Activated T-helper 1 cell treated with anti-CD3 and anti-CD28 coated beads, Interleukin-12 subunit alpha, Interleukin-12 subunit beta, Interleukin-2, Interleukin-4 antibody, amounts not matched to agents 30 ng/mL and 10 ng/mL and 1 ng/mL, durations not matched to agents 14 hours and 24 hours and 36 hours (primary cell): ENCODE results near the gene CCDC187. TPM values are rescaled to one million over a fixed set of nuclear protein-coding genes. Genes with fewer than 3 reads are reported as not detected.
"Not testable (repeated sequence)": the region's sequence is repeated elsewhere in the genome, so short reads cannot be mapped to it uniquely, and the experiment has no call there.

Source experiments
- DNase-seq: peaks from one replicate; pipeline ENCODE4 v3.0.0; 2021; ENCODE audit warnings: low spot score
- H3K27ac Mint-ChIP-seq: one replicate; pipeline ENCODE4 v1.8.0; 2021; ENCODE audit warnings: mild to moderate bottlenecking, mixed read lengths
- H3K27me3 Mint-ChIP-seq: one replicate; pipeline ENCODE4 v1.8.0; 2022; ENCODE audit warnings: mild to moderate bottlenecking, moderate library complexity, mixed read lengths; ENCODE audit not compliant: insufficient read depth
- H3K36me3 Mint-ChIP-seq: one replicate; pipeline ENCODE4 v1.8.0; 2021; ENCODE audit warnings: low read depth, mixed read lengths
- H3K4me1 Mint-ChIP-seq: one replicate; pipeline ENCODE4 v1.8.0; 2021; ENCODE audit warnings: low read depth, mixed read lengths
- H3K4me3 Mint-ChIP-seq: one replicate; pipeline ENCODE4 v1.8.0; 2021; ENCODE audit warnings: mild to moderate bottlenecking, moderate library complexity, mixed read lengths
- H3K9me3 Mint-ChIP-seq: one replicate; pipeline ENCODE4 v1.8.0; 2021; ENCODE audit warnings: mixed read lengths
- intact Hi-C: fragments of 100-400 bp; cut with micrococcal nuclease; formaldehyde crosslinking; loops from one replicate; pipeline ENCODE4 v1.15.1; 2024
- total RNA-seq: library from RNA; stranded (reverse); gene quantifications from 2 replicates; pipeline ENCODE4 v1.2.3, GENCODE V29; 2022

The CCDC187 gene
- total RNA-seq, 1 donor from 2014 or later = not detected

- Mint-ChIP-seq H3K9me3 (no peaks in the 10 kb centered on the region), H3K4me3 (peak overlapping the region; percentile 61), H3K27ac (no peak overlapping the region), H3K36me3 (no peaks in the 10 kb centered on the region), H3K4me1 (no peaks in the 10 kb centered on the region), H3K27me3 (no peaks in the 10 kb centered on the region)
- intact Hi-C loops = no loop called here
- no peak for DNase-seq
Measured at GRCh38 chr9:136328011-136328621, 24.2 kb upstream of the CCDC187 start.

GRCh38 chr9:136327304-136327974, 23.5 kb upstream of the CCDC187 start, which contains the start of gene GPSM1:
Gene GPSM1 (plus strand): TSS chr9:136327539. CDS start chr9:136327696, 157 bp downstream.
- peak; percentile 38 for DNase-seq
- intact Hi-C loops = no loop called here
- H3K9me3 Mint-ChIP-seq = no peaks in the 10 kb centered on the region
- no peaks in the 10 kb centered on the region for H3K36me3 Mint-ChIP-seq
- H3K4me3 Mint-ChIP-seq = peak within 1 kb of the TSS; percentile 61
- no peak within 1 kb of the TSS for H3K27ac Mint-ChIP-seq
- H3K4me1 Mint-ChIP-seq = no peaks in the 10 kb centered on the region
- peaks cover 1% of the 10 kb centered on the region for H3K27me3 Mint-ChIP-seq

- H3K27me3 Mint-ChIP-seq = peaks cover 3% of the 10 kb centered on the region
- no peaks in the 10 kb centered on the region for H3K4me1 Mint-ChIP-seq
- no peaks in the 10 kb centered on the region for H3K36me3 Mint-ChIP-seq
- intact Hi-C loops = no loop called here
- no peak overlapping the region for H3K27ac Mint-ChIP-seq
- DNase-seq = no peak
- H3K9me3 Mint-ChIP-seq = no peaks in the 10 kb centered on the region
- peak overlapping the region; percentile 61 for H3K4me3 Mint-ChIP-seq
Measured at GRCh38 chr9:136326761-136327303, 22.9 kb upstream of the CCDC187 start.

- Mint-ChIP-seq H3K9me3 (no peaks in the 10 kb centered on the region), H3K4me1 (no peaks in the 10 kb centered on the region), H3K36me3 (no peaks in the 10 kb centered on the region), H3K27ac (no peak overlapping the region), H3K27me3 (peaks cover 3% of the 10 kb centered on the region), H3K4me3 (no peak overlapping the region)
- DNase-seq = no peak
- intact Hi-C loops = no loop called here
Measured at GRCh38 chr9:136326061-136326760, 22.3 kb upstream of the CCDC187 start.

- Mint-ChIP-seq H3K36me3 (no peaks in the 10 kb centered on the region), H3K4me3 (no peak overlapping the region), H3K9me3 (no peaks in the 10 kb centered on the region), H3K27me3 (peaks cover 7% of the 10 kb centered on the region), H3K27ac (no peak overlapping the region), H3K4me1 (no peaks in the 10 kb centered on the region)
- no peak for DNase-seq
- intact Hi-C loops = no loop called here
Measured at GRCh38 chr9:136325358-136325757, 21.5 kb upstream of the CCDC187 start.

- DNase-seq = no peak
- Mint-ChIP-seq H3K9me3 (no peaks in the 10 kb centered on the region), H3K27ac (no peak overlapping the region), H3K4me1 (no peaks in the 10 kb centered on the region), H3K4me3 (no peak overlapping the region), H3K27me3 (peaks cover 7% of the 10 kb centered on the region), H3K36me3 (no peaks in the 10 kb centered on the region)
- intact Hi-C loops = no loop called here
Measured at GRCh38 chr9:136324501-136325300, 20.8 kb upstream of the CCDC187 start.

GRCh38 chr9:136323371-136323789, 19.5 kb upstream of the CCDC187 start:
- no peaks in the 10 kb centered on the region for H3K4me1 Mint-ChIP-seq
- intact Hi-C loops = no loop called here
- no peak overlapping the region for H3K4me3 Mint-ChIP-seq
- H3K36me3 Mint-ChIP-seq = no peaks in the 10 kb centered on the region
- no peak for DNase-seq
- no peaks in the 10 kb centered on the region for H3K9me3 Mint-ChIP-seq
- no peak overlapping the region for H3K27ac Mint-ChIP-seq
- peaks cover 7% of the 10 kb centered on the region for H3K27me3 Mint-ChIP-seq

- intact Hi-C loops = no loop called here
- H3K27me3 Mint-ChIP-seq = peaks cover 7% of the 10 kb centered on the region
- no peak for DNase-seq
- H3K9me3 Mint-ChIP-seq = no peaks in the 10 kb centered on the region
- H3K36me3 Mint-ChIP-seq = no peaks in the 10 kb centered on the region
- H3K4me3 Mint-ChIP-seq = no peak overlapping the region
- no peaks in the 10 kb centered on the region for H3K4me1 Mint-ChIP-seq
- H3K27ac Mint-ChIP-seq = no peak overlapping the region
Measured at GRCh38 chr9:136322756-136323330, 18.9 kb upstream of the CCDC187 start.

- Mint-ChIP-seq H3K4me1 (no peaks in the 10 kb centered on the region), H3K27ac (no peak overlapping the region), H3K36me3 (no peaks in the 10 kb centered on the region), H3K27me3 (peaks cover 9% of the 10 kb centered on the region), H3K4me3 (no peak overlapping the region), H3K9me3 (no peaks in the 10 kb centered on the region)
- intact Hi-C loops = no loop called here
- DNase-seq = no peak
Measured at GRCh38 chr9:136321561-136321960, 17.7 kb upstream of the CCDC187 start.

GRCh38 chr9:136320972-136321371, 17.1 kb upstream of the CCDC187 start:
- DNase-seq, H3K36me3 Mint-ChIP-seq, H3K4me1 Mint-ChIP-seq, H3K4me3 Mint-ChIP-seq, H3K27ac Mint-ChIP-seq, H3K9me3 Mint-ChIP-seq, H3K27me3 Mint-ChIP-seq, intact Hi-C loops: not testable (repeated sequence)

GRCh38 chr9:136319955-136320354, 16.1 kb upstream of the CCDC187 start:
- H3K4me3 Mint-ChIP-seq, H3K27ac Mint-ChIP-seq, DNase-seq, H3K36me3 Mint-ChIP-seq, H3K27me3 Mint-ChIP-seq, H3K4me1 Mint-ChIP-seq, intact Hi-C loops: not testable (repeated sequence)
- peaks cover 13% of the 10 kb centered on the region for H3K9me3 Mint-ChIP-seq

GRCh38 chr9:136319244-136319643, 15.3 kb upstream of the CCDC187 start:
- H3K4me3 Mint-ChIP-seq, H3K36me3 Mint-ChIP-seq, H3K27ac Mint-ChIP-seq, intact Hi-C loops, DNase-seq, H3K4me1 Mint-ChIP-seq: not testable (repeated sequence)
- Mint-ChIP-seq H3K9me3 (peaks cover 20% of the 10 kb centered on the region), H3K27me3 (peaks cover 11% of the 10 kb centered on the region)
